H1 (cell line): ENCODE results near the gene ITPR1. TPM values are rescaled to one million over a fixed set of nuclear protein-coding genes. Genes with fewer than 3 reads are reported as not detected.

Source experiments
- CTCF ChIA-PET: fragments of 300-600 bp; sonication (Branson Sonifier 250); formaldehyde crosslinking; loops from one replicate; lab custom pipeline; 2021; ENCODE audit not compliant: partially characterized antibody; lab: Charles Lee
- POLR2A ChIA-PET: fragments of 300-600 bp; sonication (Branson Sonifier 250); formaldehyde crosslinking; loops from one replicate; lab custom pipeline; 2021; ENCODE audit warnings: inconsistent platforms; ENCODE audit not compliant: partially characterized antibody; lab: Charles Lee
- DNase-seq, 2 experiments: peaks; one replicate each; pipeline versions ENCODE4 v3.0.0 to v3.0.0-alpha.2; 2010 to 2022; ENCODE audit warnings: low spot score in 2 of 2, low read depth in 1 of 2, mixed read lengths in 1 of 2
- FAIRE-seq: peaks from 2 replicates; lab custom pipeline; 2011; peaks lifted over from hg19 to GRCh38; lab: Jason Lieb, UNC
- H2AFZ ChIP-seq: 2 replicates; pipeline ENCODE4 v1.8.1; 2012; ENCODE audit warnings: low read length, inconsistent platforms
- H2AK5ac ChIP-seq: 2 replicates; pipeline ENCODE4 v1.6.1; 2013; ENCODE audit warnings: low read depth, low read length
- H2BK120ac ChIP-seq: replicated peaks from 2 replicates; pipeline ENCODE3; 2013; ENCODE audit warnings: low read depth, low read length, inconsistent platforms
- H2BK12ac ChIP-seq: 2 replicates; pipeline ENCODE4 v1.6.1; 2013; ENCODE audit warnings: low read depth, low read length
- H2BK15ac ChIP-seq: 2 replicates; pipeline ENCODE4 v1.6.1; 2013; ENCODE audit warnings: low read length
- H2BK20ac ChIP-seq: 2 replicates; pipeline ENCODE4 v1.6.1; 2013; ENCODE audit warnings: low read length
- H2BK5ac ChIP-seq: 2 replicates; pipeline ENCODE4 v1.6.1; 2013; ENCODE audit warnings: low read depth, low read length
- H3K14ac ChIP-seq: 2 replicates; pipeline ENCODE4 v1.6.1; 2013; ENCODE audit warnings: inconsistent platforms; ENCODE audit not compliant: insufficient read length
- H3K18ac ChIP-seq: 2 replicates; pipeline ENCODE4 v1.6.1; 2013; ENCODE audit warnings: low read length; ENCODE audit errors: extremely low read depth
- H3K23ac ChIP-seq: 2 replicates; pipeline ENCODE4 v1.6.1; 2013; ENCODE audit warnings: inconsistent platforms; ENCODE audit not compliant: insufficient read length
- H3K23me2 ChIP-seq: 2 replicates; pipeline ENCODE4 v1.6.1; 2013; ENCODE audit warnings: low read depth, low read length
- H3K27ac ChIP-seq: 2 replicates; pipeline ENCODE4 v1.6.1; 2011; ENCODE audit warnings: low read depth, low read length, inconsistent platforms
- H3K27me3 ChIP-seq, 4 experiments: replicated peaks in 1 of 4; 1 replicate in 1 of 4; 2 replicates in 3 of 4; pipeline versions ENCODE4 v1.6.1 to v1.8.1; 2011 to 2013; ENCODE audit warnings: low read length in 3 of 4, mild to moderate bottlenecking in 3 of 4, inconsistent platforms in 2 of 4, mixed read lengths in 2 of 4, moderate library complexity in 1 of 4; ENCODE audit not compliant: control insufficient read depth in 3 of 4, insufficient read depth in 3 of 4; ENCODE audit errors: extremely low read depth in 1 of 4
- H3K36me3 ChIP-seq, 4 experiments: 2 replicates each; pipeline versions ENCODE4 v1.6.1 to v1.8.1; 2011 to 2013; ENCODE audit warnings: mild to moderate bottlenecking in 4 of 4, low read length in 3 of 4, moderate library complexity in 2 of 4, control low read depth in 1 of 4, inconsistent platforms in 1 of 4; ENCODE audit not compliant: insufficient read depth in 4 of 4, control insufficient read depth in 2 of 4
- H3K4ac ChIP-seq: replicated peaks from 2 replicates; pipeline ENCODE3; 2013; ENCODE audit warnings: low read length, low read depth, mixed read lengths, inconsistent platforms; ENCODE audit not compliant: insufficient read length
- H3K4me1 ChIP-seq, 4 experiments: replicated peaks in 1 of 4; 1 replicate in 1 of 4; 2 replicates in 3 of 4; pipeline versions ENCODE4 v1.6.1 to v1.8.1; 2011 to 2013; ENCODE audit warnings: low read length in 3 of 4, inconsistent platforms in 2 of 4, mixed read lengths in 1 of 4; ENCODE audit not compliant: insufficient read depth in 4 of 4, control insufficient read depth in 3 of 4
- H3K4me2 ChIP-seq, 2 experiments: 2 replicates each; pipeline versions ENCODE4 v1.6.1 to v1.8.1; 2011 to 2013; ENCODE audit warnings: low read depth in 2 of 2, low read length in 2 of 2, control low read depth in 1 of 2, inconsistent platforms in 1 of 2, mild to moderate bottlenecking in 1 of 2; ENCODE audit not compliant: insufficient read depth in 1 of 2
- H3K4me3 ChIP-seq, 4 experiments: fragments of 200-600, 300-600 bp in 1 of 4; sonication (generic), shearing (Covaris generic), sonication (Bioruptor Twin) in 1 of 4; 2 replicates each; pipeline versions ENCODE4 v1.5.1 to v1.8.1; 2011 to 2016; ENCODE audit warnings: low read length in 4 of 4, low read depth in 3 of 4, control low read depth in 2 of 4, inconsistent platforms in 2 of 4, mild to moderate bottlenecking in 2 of 4, mixed read lengths in 1 of 4, moderate library complexity in 1 of 4; ENCODE audit not compliant: insufficient read depth in 2 of 4; ENCODE audit errors: extremely low read depth in 1 of 4
- H3K56ac ChIP-seq: replicated peaks from 2 replicates; pipeline ENCODE3; 2013; ENCODE audit warnings: low read depth, mild to moderate bottlenecking, mixed read lengths, low read length, inconsistent platforms; ENCODE audit not compliant: insufficient read length
- H3K79me1 ChIP-seq: 2 replicates; pipeline ENCODE4 v1.6.1; 2013; ENCODE audit warnings: low read depth, low read length, control low read depth
- H3K79me2 ChIP-seq, 2 experiments: 2 replicates each; pipeline versions ENCODE4 v1.6.1 to v1.8.1; 2012 to 2013; ENCODE audit warnings: low read length in 2 of 2, mild to moderate bottlenecking in 2 of 2, inconsistent platforms in 1 of 2; ENCODE audit not compliant: insufficient read depth in 2 of 2, control insufficient read depth in 1 of 2
- H3K9ac ChIP-seq, 4 experiments: replicated peaks in 1 of 4; 1 replicate in 1 of 4; 2 replicates in 3 of 4; pipeline versions ENCODE4 v1.6.1 to v1.8.1; 2011 to 2013; ENCODE audit warnings: low read depth in 3 of 4, low read length in 3 of 4, control low read depth in 2 of 4, mild to moderate bottlenecking in 2 of 4, moderate library complexity in 2 of 4, inconsistent platforms in 1 of 4; ENCODE audit errors: extremely low read depth in 1 of 4
- H3K9me3 ChIP-seq, 2 experiments: 2 replicates each; pipeline versions ENCODE4 v1.6.1 to v1.8.1; 2012 to 2013; ENCODE audit warnings: mild to moderate bottlenecking in 2 of 2, moderate library complexity in 2 of 2, control low read depth in 1 of 2, inconsistent platforms in 1 of 2, low read depth in 1 of 2, low read length in 1 of 2, mixed read lengths in 1 of 2; ENCODE audit not compliant: insufficient read depth in 2 of 2
- H4K20me1 ChIP-seq, 2 experiments: replicated peaks in 1 of 2; 2 replicates each; pipeline versions ENCODE3 to v1.8.1; 2011 to 2013; ENCODE audit warnings: inconsistent platforms in 2 of 2, low read length in 2 of 2, mild to moderate bottlenecking in 1 of 2; ENCODE audit not compliant: insufficient read depth in 2 of 2, control insufficient read depth in 1 of 2
- H4K5ac ChIP-seq: 2 replicates; pipeline ENCODE4 v1.6.1; 2013; ENCODE audit warnings: low read length, low read depth, mixed read lengths, inconsistent platforms; ENCODE audit not compliant: insufficient read length
- H4K8ac ChIP-seq: 2 replicates; pipeline ENCODE4 v1.8.0; 2013; ENCODE audit warnings: mild to moderate bottlenecking, moderate library complexity, low read length, inconsistent platforms; ENCODE audit not compliant: insufficient read depth; ENCODE audit errors: extremely low read depth
- H4K91ac ChIP-seq: replicated peaks from 2 replicates; pipeline ENCODE3; 2013; ENCODE audit warnings: low read length, mixed read lengths, inconsistent platforms; ENCODE audit not compliant: insufficient read length
- GTF2F1 ChIP-seq: IDR thresholded peaks from 2 replicates; pipeline ENCODE4 v1.6.1; 2012; ENCODE audit warnings: low read depth, low read length, improper control_type of control experiment, borderline replicate concordance
- JUND ChIP-seq: IDR thresholded peaks from 2 replicates; pipeline ENCODE4 v1.6.1; 2011; ENCODE audit warnings: mild to moderate bottlenecking, improper control_type of control experiment, low read length
- POU5F1 ChIP-seq: IDR thresholded peaks from 2 replicates; pipeline ENCODE4 v1.6.1; 2011; ENCODE audit warnings: low read depth, mild to moderate bottlenecking, low read length, moderate library complexity
- RXRA ChIP-seq: IDR thresholded peaks from 2 replicates; pipeline ENCODE4 v1.6.1; 2011; ENCODE audit warnings: low read depth, mild to moderate bottlenecking, low read length, moderate library complexity; ENCODE audit not compliant: insufficient read depth
- SIN3A ChIP-seq, 2 experiments: IDR thresholded peaks in 1 of 2; conservative IDR thresholded peaks in 1 of 2; 2 replicates each; pipeline ENCODE4 v1.6.1; 2011 to 2012; ENCODE audit warnings: low read length in 2 of 2, improper control_type of control experiment in 1 of 2, low read depth in 1 of 2, mild to moderate bottlenecking in 1 of 2
- SP1 ChIP-seq: IDR thresholded peaks from 2 replicates; pipeline ENCODE4 v1.6.1; 2011; ENCODE audit warnings: low read depth, low read length
- TAF1 ChIP-seq: IDR thresholded peaks from 2 replicates; pipeline ENCODE4 v1.6.1; 2011; ENCODE audit warnings: mild to moderate bottlenecking, low read depth, low read length
- WGBS, 2 experiments: shearing (Covaris generic) in 1 of 2; methylation state at CpG; one replicate each; pipeline versions ENCODE4 v1.1.6 to v1.1.7; 2013 to 2015; ENCODE audit warnings: low lambda C conversion rate in 2 of 2, mixed read lengths in 2 of 2, inconsistent platforms in 1 of 2, low coverage in 1 of 2, missing lambda C conversion rate in 1 of 2; ENCODE audit not compliant: insufficient replicate concordance in 2 of 2, insufficient coverage in 1 of 2, insufficient read length in 1 of 2; ENCODE audit errors: extremely low coverage in 1 of 2, missing lambda C conversion rate in 1 of 2; 5-methylcytosine and 5-hydroxymethylcytosine counted together
- polyA plus RNA-seq, 7 experiments: library from polyadenylated mRNA; depleted of rRNA in 3 of 7; stranded (reverse) in 5 of 7; unstranded in 2 of 7; fragments of >200 nt in 5 of 7; fragments of 200-250 nt in 2 of 7; gene quantifications; 1 replicate in 5 of 7; 2 replicates in 1 of 7; 4 replicates in 1 of 7; pipeline versions ENCODE4 v1.2.1 to v1.2.3, GENCODE V29; 2011 to 2013; ENCODE audit warnings: missing spikeins in 2 of 7, mixed read lengths in 2 of 7
- total RNA-seq: library from RNA; stranded (reverse); fragmentation: NEBNext Ultra II Directional; extraction: Animal tissue kit (Norgen Biotek cat#: 25700); gene quantifications from 2 replicates; pipeline ENCODE4 v1.2.1, GENCODE V29; 2021

ITPR1 gene
- total and polyA plus RNA-seq, 2 of the 8 experiments (the other 6 are each of a cell fraction or from before 2014, with no cell fraction given), result 2.5 to 16.3 TPM

- Histone ChIP-seq H4K5ac (no peak overlapping the region), H4K8ac (no peak overlapping the region), H3K79me1 (no peaks in the 10 kb centered on the region), H2AK5ac (no peak overlapping the region), H2AFZ (no peak overlapping the region), H3K27ac (no peak overlapping the region), H4K20me1 (no peaks in the 10 kb centered on the region), H3K23me2 (no peaks in the 10 kb centered on the region), H3K56ac (no peak overlapping the region), H2BK15ac (no peak overlapping the region), H3K23ac (no peak overlapping the region), H3K4me3 (no peak overlapping the region), H4K91ac (no peak overlapping the region), H3K4ac (no peak overlapping the region), H3K27me3 (no peaks in the 10 kb centered on the region), H3K36me3 (no peaks in the 10 kb centered on the region), H2BK120ac (no peak overlapping the region), H3K4me1 (no peaks in the 10 kb centered on the region), H3K18ac (no peak overlapping the region), H2BK5ac (no peak overlapping the region), H2BK12ac (no peak overlapping the region), H2BK20ac (no peak overlapping the region), H3K9me3 (no peaks in the 10 kb centered on the region), H3K14ac (no peak overlapping the region), H3K4me2 (no peak overlapping the region), H3K79me2 (no peaks in the 10 kb centered on the region), H3K9ac (no peak overlapping the region)
- no peak for FAIRE-seq
- TF ChIP-seq TAF1 (no peak), JUND (no peak), POU5F1 (no peak), SIN3A (conservative IDR thresholded peaks at IDR 0.05 in 1 of 2, IDR thresholded peaks at IDR 0.05 in 1 of 2; ENCODE audit: low read depth in 1 of 2, low read length in 2 of 2) (no peak), RXRA (no peak), SP1 (no peak), GTF2F1 (no peak)
- no peak for DNase-seq
- 89% methylated on average over 4 of the region's 4 CpGs; no CpG with 5 or more reads in 1 of the 2 experiments for WGBS, 2 experiments
- ChIA-PET POLR2A (interaction anchor here (1.3 kb wide), 1 partner anchor 59 kb away, joined by 6 read pairs; the partner anchor contains the start of gene ITPR1), CTCF (interaction anchor here (0.6 to 3.2 kb wide), 3 partner anchors 8 to 696 kb away, joined by 3 to 11 read pairs (median 4); no protein-coding TSS in a partner anchor)
These were observed 58.8 kb downstream of the ITPR1 start for GRCh38 chr3:4551794-4552442.
